ENCODE measurements around the gene CNDP1. TPM values are rescaled to one million over a fixed set of nuclear protein-coding genes. Genes with fewer than 3 reads are reported as not detected.

The CNDP1 gene
- total RNA-seq, 2 experiments from 2014 or later = not detected

DNA sequence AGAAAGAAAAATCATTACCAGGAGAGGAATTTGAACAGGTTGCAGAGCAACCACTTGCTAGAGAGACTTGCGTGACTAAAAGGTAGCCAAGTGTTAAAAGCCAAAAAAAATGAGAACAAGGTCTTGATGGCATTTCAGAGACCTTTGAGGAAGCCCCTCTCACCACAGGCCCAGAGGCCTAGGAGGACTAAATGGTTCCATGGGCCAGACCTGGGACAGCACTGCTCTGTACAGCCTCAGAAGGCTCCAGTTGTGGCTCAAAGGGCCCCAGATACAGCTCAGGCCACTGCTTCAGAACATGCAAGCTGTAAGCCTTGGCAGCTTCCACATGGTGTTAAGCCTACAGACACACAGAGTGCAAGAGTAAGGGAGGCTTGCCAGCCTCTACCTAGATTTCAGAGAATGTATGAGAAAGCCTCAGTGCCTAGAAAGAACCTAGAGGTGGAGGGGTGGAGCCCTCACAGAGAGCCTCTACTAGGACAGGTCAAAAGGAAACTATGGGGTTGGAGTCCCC lies 15.3 kb downstream of the CNDP1 start:
- TF ChIP-seq, protein P1, sequence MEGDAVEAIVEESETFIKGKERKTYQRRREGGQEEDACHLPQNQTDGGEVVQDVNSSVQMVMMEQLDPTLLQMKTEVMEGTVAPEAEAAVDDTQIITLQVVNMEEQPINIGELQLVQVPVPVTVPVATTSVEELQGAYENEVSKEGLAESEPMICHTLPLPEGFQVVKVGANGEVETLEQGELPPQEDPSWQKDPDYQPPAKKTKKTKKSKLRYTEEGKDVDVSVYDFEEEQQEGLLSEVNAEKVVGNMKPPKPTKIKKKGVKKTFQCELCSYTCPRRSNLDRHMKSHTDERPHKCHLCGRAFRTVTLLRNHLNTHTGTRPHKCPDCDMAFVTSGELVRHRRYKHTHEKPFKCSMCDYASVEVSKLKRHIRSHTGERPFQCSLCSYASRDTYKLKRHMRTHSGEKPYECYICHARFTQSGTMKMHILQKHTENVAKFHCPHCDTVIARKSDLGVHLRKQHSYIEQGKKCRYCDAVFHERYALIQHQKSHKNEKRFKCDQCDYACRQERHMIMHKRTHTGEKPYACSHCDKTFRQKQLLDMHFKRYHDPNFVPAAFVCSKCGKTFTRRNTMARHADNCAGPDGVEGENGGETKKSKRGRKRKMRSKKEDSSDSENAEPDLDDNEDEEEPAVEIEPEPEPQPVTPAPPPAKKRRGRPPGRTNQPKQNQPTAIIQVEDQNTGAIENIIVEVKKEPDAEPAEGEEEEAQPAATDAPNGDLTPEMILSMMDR (IDR thresholded peaks at IDR 0.05) = no peak
- H3K27ac Mint-ChIP-seq = no peak overlapping the region
- ChIA-PET CTCF (interaction anchor here (0.9 to 4.4 kb wide), 2 partner anchors 195 to 207 kb away, joined by 3 to 67 read pairs; no protein-coding TSS in a partner anchor), POLR2A (no interaction called here)
- H3K36me3 Mint-ChIP-seq (ENCODE audit: low read depth) = no peaks in the 10 kb centered on the region
- DNase-seq = no peak
- no peak for ATAC-seq
- peaks cover 14% of the 10 kb centered on the region for H3K9me3 Mint-ChIP-seq
- H3K27me3 Mint-ChIP-seq = peaks cover 4% of the 10 kb centered on the region
- intact Hi-C loops (cut with micrococcal nuclease) = loop anchor here (5.0 kb wide), 1 partner anchor 52 kb away; the partner anchor contains the start of gene CNDP2
- no peak overlapping the region for H3K4me3 Mint-ChIP-seq
- no peaks in the 10 kb centered on the region for H3K4me1 Mint-ChIP-seq (ENCODE audit: low read depth)

DNA sequence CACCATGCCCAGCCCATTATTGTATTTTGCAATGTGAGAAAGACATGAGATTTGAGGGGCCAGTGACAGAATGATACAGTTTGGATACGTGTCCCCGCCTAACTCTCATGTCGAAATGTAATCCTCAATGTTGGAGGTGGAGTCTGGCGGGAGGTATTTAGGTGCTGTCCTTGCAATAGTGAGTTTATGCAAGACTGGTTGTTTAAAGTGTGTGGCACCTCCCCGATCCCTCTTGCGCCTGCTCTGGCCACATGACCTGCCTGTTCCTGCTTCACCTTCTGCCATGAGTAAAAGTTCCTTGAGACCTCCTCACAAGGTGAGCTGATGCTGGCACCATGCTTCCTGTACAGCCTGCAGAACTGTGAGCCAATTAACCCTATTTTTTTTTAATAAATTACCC lies 16.6 kb downstream of the CNDP1 start:
- no peak for DNase-seq
- Mint-ChIP-seq H3K4me1 (ENCODE audit: low read depth) (no peaks in the 10 kb centered on the region), H3K27me3 (peaks cover 4% of the 10 kb centered on the region), H3K36me3 (ENCODE audit: low read depth) (no peaks in the 10 kb centered on the region), H3K27ac (no peak overlapping the region), H3K9me3 (peaks cover 14% of the 10 kb centered on the region), H3K4me3 (no peak overlapping the region)
- ChIA-PET CTCF (interaction anchor here (0.9 to 4.4 kb wide), 12 partner anchors 14 to 356 kb away, joined by 3 to 67 read pairs (median 4); no protein-coding TSS in a partner anchor), POLR2A (no interaction called here)
- no peak for ATAC-seq
- intact Hi-C loops (cut with micrococcal nuclease) = loop anchor here (5.0 kb wide), 1 partner anchor 54 kb away; the partner anchor contains the start of gene CNDP2
- TF ChIP-seq, protein P1 (IDR thresholded peaks at IDR 0.05) = no peak

DNA sequence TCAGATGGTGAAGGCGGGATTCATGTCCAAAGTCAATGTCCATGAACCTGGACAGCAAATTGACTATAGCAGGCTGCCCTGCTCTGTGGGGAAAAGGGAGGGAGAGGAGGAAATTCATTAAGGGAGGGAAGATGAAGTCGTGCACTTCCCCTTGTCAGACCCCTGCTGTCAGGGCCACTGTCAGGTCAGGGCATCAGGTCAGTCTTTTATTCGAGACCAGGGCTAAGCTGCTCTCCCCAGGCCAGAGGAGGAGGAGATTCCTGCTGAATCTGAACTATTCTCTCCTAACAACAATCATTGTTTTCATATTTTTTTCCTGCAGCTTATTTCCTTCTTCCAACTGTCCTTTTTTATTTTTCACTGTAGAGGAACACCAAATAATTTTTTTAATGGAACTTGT lies 17.2 kb downstream of the CNDP1 start:
- POLR2A ChIA-PET = no interaction called here
- Mint-ChIP-seq H3K27me3 (peaks cover 6% of the 10 kb centered on the region), H3K4me1 (ENCODE audit: low read depth) (no peaks in the 10 kb centered on the region), H3K4me3 (no peak overlapping the region), H3K27ac (no peak overlapping the region), H3K9me3 (peaks cover 14% of the 10 kb centered on the region), H3K36me3 (ENCODE audit: low read depth) (no peaks in the 10 kb centered on the region)
- DNase-seq = no peak
- no peak for ATAC-seq
- TF ChIP-seq, protein P1 (IDR thresholded peaks at IDR 0.05) = no peak
- intact Hi-C loops (cut with micrococcal nuclease) = loop anchor here (5.0 kb wide), 1 partner anchor 54 kb away; the partner anchor contains the start of gene CNDP2
- CTCF ChIA-PET = interaction anchor here (0.6 to 4.4 kb wide), 49 partner anchors 8 to 469 kb away, joined by 3 to 67 read pairs (median 4); no protein-coding TSS in a partner anchor

DNA sequence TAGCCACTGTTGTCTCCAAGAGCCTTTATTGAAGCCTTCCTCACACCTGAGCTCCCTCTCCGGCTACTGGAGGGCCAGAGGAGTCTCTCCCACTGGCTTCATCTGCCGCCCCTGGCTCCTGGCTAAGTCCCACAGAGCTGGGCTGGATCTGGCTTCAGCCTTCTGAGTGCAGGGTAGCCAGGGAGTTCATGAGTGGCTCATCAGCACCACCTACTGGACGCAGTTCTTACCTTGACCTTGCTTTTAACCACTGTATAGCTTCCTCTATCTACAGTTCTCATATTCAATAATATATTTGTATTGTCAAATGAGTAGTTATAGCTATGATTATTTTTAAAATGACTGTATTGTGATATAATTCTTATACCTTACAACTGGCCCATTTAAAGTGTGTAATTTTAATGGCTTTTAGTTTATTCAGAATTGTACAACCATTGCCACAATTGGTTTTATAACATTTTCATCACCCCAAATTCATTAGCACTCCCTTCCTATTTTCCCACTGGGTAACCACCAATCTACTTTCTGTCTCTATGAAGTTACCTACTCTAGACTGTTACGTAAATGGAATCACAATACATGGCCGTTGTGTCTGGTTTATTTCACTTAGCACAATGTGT lies 17.7 kb downstream of the CNDP1 start:
- ATAC-seq = peak; percentile 99
- H3K4me1 Mint-ChIP-seq (ENCODE audit: low read depth) = no peaks in the 10 kb centered on the region
- POLR2A ChIA-PET = no interaction called here
- peaks cover 7% of the 10 kb centered on the region for H3K27me3 Mint-ChIP-seq
- CTCF ChIA-PET = interaction anchor here (0.6 to 4.4 kb wide), 51 partner anchors 8 to 470 kb away, joined by 3 to 67 read pairs (median 4); no protein-coding TSS in a partner anchor
- DNase-seq = peak; percentile 91
- no peaks in the 10 kb centered on the region for H3K36me3 Mint-ChIP-seq (ENCODE audit: low read depth)
- no peak overlapping the region for H3K4me3 Mint-ChIP-seq
- TF ChIP-seq, protein P1 (IDR thresholded peaks at IDR 0.05) = peak; percentile 72
- no peak overlapping the region for H3K27ac Mint-ChIP-seq
- H3K9me3 Mint-ChIP-seq = peaks cover 14% of the 10 kb centered on the region
- intact Hi-C loops (cut with micrococcal nuclease) = loop anchor here (2.0 to 5.0 kb wide), 3 partner anchors 55 to 355 kb away; partner anchors contain the start of gene CNDP2

DNA sequence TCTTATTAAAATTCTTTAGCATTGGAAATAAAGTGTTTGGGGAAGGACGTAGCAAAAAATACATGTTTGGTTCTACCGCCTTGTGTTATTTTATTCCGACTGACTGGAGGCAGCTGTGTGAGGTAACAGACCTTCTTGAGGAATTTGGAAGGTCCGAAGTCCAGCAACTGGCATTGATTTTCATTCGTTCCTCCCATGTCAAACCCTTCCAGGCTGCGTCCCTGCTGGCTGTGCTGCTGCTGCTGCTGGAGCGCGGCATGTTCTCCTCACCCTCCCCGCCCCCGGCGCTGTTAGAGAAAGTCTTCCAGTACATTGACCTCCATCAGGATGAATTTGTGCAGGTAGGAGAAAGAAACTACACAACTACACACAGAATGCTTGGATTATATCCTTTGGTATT lies 21.8 kb downstream of the CNDP1 start:
- Mint-ChIP-seq H3K27me3 (peaks cover 7% of the 10 kb centered on the region), H3K4me3 (no peak overlapping the region), H3K4me1 (ENCODE audit: low read depth) (no peaks in the 10 kb centered on the region), H3K27ac (no peak overlapping the region), H3K36me3 (ENCODE audit: low read depth) (no peaks in the 10 kb centered on the region), H3K9me3 (no peaks in the 10 kb centered on the region)
- ATAC-seq = no peak
- TF ChIP-seq, protein P1 (IDR thresholded peaks at IDR 0.05) = no peak
- no peak for DNase-seq
- ChIA-PET CTCF (interaction anchor here (1.5 kb wide), 1 partner anchor 14 kb away, joined by 3 read pairs; no protein-coding TSS in a partner anchor), POLR2A (interaction anchor here (0.6 kb wide), 1 partner anchor 394 kb away, joined by 3 read pairs; no protein-coding TSS in a partner anchor)
- intact Hi-C loops (cut with micrococcal nuclease) = no loop called here
